Body of pancreas (tissue), 4 donors: ENCODE data around the gene REXO4.

Source experiments
- POLR2A ChIP-seq, 3 donors: fragments of 450-650 bp; IDR thresholded peaks; one replicate each; pipeline ENCODE4 v1.6.1; 2016; ENCODE audit warnings: antibody characterized with exemption in 3 of 3, mild to moderate bottlenecking in 2 of 3
- TF ChIP-seq, protein P1 (sequence below), 7 experiments: fragments of 450-650 bp in 4 of 7; fragments of 200-600 bp in 3 of 7; sonication (generic) in 3 of 7; IDR thresholded peaks; one replicate each; pipeline ENCODE4 v1.5.1; 2016 to 2019; ENCODE audit warnings: antibody characterized with exemption in 7 of 7

DNA sequence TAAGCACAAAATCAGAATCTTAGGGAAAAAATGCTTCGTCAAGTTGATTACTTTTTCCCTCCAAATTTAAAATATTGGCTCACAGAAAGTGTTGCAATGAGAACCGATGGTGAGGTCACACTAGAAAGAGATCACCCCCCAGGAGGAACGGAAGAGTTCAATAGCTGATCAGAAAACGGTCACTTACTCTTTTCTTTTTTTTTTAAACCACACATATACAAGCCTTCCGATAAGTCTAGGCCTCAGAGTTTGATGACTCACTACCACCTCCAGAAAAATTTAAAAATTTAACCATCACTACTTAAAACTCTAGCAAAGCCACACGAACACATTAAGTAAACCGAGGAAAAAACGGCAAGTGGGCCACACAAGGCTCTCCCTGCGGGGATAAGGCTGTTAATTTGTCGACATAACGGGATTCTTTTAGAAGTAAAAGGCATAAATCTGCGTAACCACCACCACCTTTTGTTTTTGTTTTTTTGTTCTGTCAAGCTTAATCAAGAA is 43.1 kb downstream of the REXO4 start:
- TF ChIP-seq, protein P1, sequence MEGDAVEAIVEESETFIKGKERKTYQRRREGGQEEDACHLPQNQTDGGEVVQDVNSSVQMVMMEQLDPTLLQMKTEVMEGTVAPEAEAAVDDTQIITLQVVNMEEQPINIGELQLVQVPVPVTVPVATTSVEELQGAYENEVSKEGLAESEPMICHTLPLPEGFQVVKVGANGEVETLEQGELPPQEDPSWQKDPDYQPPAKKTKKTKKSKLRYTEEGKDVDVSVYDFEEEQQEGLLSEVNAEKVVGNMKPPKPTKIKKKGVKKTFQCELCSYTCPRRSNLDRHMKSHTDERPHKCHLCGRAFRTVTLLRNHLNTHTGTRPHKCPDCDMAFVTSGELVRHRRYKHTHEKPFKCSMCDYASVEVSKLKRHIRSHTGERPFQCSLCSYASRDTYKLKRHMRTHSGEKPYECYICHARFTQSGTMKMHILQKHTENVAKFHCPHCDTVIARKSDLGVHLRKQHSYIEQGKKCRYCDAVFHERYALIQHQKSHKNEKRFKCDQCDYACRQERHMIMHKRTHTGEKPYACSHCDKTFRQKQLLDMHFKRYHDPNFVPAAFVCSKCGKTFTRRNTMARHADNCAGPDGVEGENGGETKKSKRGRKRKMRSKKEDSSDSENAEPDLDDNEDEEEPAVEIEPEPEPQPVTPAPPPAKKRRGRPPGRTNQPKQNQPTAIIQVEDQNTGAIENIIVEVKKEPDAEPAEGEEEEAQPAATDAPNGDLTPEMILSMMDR (IDR thresholded peaks at IDR 0.05), result no peak
- TF ChIP-seq POLR2A (IDR thresholded peaks at IDR 0.05), result no peak
